HG03342 (cell line): ENCODE measurements around the gene ST8SIA2.

ENCODE experiments used
- ATAC-seq: cut with Tn5 transposase; IDR thresholded peaks from one replicate; pipeline ENCODE4 v1.9.1; 2021; ENCODE audit warnings: mild to moderate bottlenecking, moderate library complexity; ENCODE audit not compliant: unreplicated experiment

The ST8SIA2 gene

GRCh38 chr15:92395098-92395635, 1.5 kb downstream of the ST8SIA2 start:
- no peak for ATAC-seq

- no peak for ATAC-seq
Observed at GRCh38 chr15:92399271-92399950, 5.7 kb downstream of the ST8SIA2 start.

- no peak for ATAC-seq
Observed at GRCh38 chr15:92400573-92400972, 6.9 kb downstream of the ST8SIA2 start.

- no peak for ATAC-seq
Observed at GRCh38 chr15:92400980-92401787, 7.5 kb downstream of the ST8SIA2 start.

GRCh38 chr15:92402751-92403150, 9.1 kb downstream of the ST8SIA2 start:
- no peak for ATAC-seq

GRCh38 chr15:92405942-92406341, 12.3 kb downstream of the ST8SIA2 start:
- ATAC-seq, result no peak

GRCh38 chr15:92407321-92407720, 13.6 kb downstream of the ST8SIA2 start:
- ATAC-seq, result no peak

GRCh38 chr15:92407916-92408315, 14.2 kb downstream of the ST8SIA2 start:
- no peak for ATAC-seq

GRCh38 chr15:92409006-92409405, 15.3 kb downstream of the ST8SIA2 start:
- no peak for ATAC-seq

GRCh38 chr15:92409521-92409920, 15.8 kb downstream of the ST8SIA2 start:
- no peak for ATAC-seq

GRCh38 chr15:92410537-92410936, 16.9 kb downstream of the ST8SIA2 start:
- ATAC-seq, result no peak

- no peak for ATAC-seq
Observed at GRCh38 chr15:92411256-92411655, 17.6 kb downstream of the ST8SIA2 start.

GRCh38 chr15:92413510-92413909, 19.8 kb downstream of the ST8SIA2 start:
- no peak for ATAC-seq

- ATAC-seq, result no peak
Observed at GRCh38 chr15:92415639-92416297, 22.1 kb downstream of the ST8SIA2 start.

- ATAC-seq, result no peak
Observed at GRCh38 chr15:92416557-92416956, 22.9 kb downstream of the ST8SIA2 start.

- no peak for ATAC-seq
Observed at GRCh38 chr15:92417716-92418115, 24.0 kb downstream of the ST8SIA2 start.

GRCh38 chr15:92418864-92419263, 25.2 kb downstream of the ST8SIA2 start:
- ATAC-seq, result no peak

- no peak for ATAC-seq
Observed at GRCh38 chr15:92421976-92422375, 28.3 kb downstream of the ST8SIA2 start.

- ATAC-seq, result no peak
Observed at GRCh38 chr15:92425578-92426225, 32.0 kb downstream of the ST8SIA2 start.

GRCh38 chr15:92429378-92430068, 35.8 kb downstream of the ST8SIA2 start:
- ATAC-seq, result no peak

GRCh38 chr15:92430069-92430440, 36.4 kb downstream of the ST8SIA2 start:
- no peak for ATAC-seq
